Memory B cell (primary cell): ENCODE data around the gene NTSR1.

ENCODE experiments used
- ATAC-seq: fragments of 150-1000 bp; cut with Tn5 transposase; 2 replicates; pipeline ENCODE4 v1.10.0; 2021; ENCODE audit warnings: low read depth, mild to moderate bottlenecking, moderate library complexity
- DNase-seq, 2 donors: peaks; one replicate each; pipeline ENCODE4 v3.0.0; 2022; ENCODE audit warnings: low spot score in 2 of 2
- H3K27ac Mint-ChIP-seq: one replicate; pipeline ENCODE4 v1.8.0; 2022; ENCODE audit warnings: mild to moderate bottlenecking, moderate library complexity, mixed read lengths
- H3K27me3 Mint-ChIP-seq: one replicate; pipeline ENCODE4 v1.8.0; 2022; ENCODE audit warnings: mixed read lengths
- H3K36me3 Mint-ChIP-seq: one replicate; pipeline ENCODE4 v1.8.0; 2022; ENCODE audit warnings: mild to moderate bottlenecking, mixed read lengths
- H3K4me1 Mint-ChIP-seq: one replicate; pipeline ENCODE4 v1.8.0; 2022; ENCODE audit warnings: mixed read lengths
- H3K4me3 Mint-ChIP-seq: one replicate; pipeline ENCODE4 v1.8.0; 2022; ENCODE audit warnings: mild to moderate bottlenecking, moderate library complexity, mixed read lengths
- H3K9me3 Mint-ChIP-seq: one replicate; pipeline ENCODE4 v1.8.0; 2022; ENCODE audit warnings: mixed read lengths

The NTSR1 gene

GRCh38 chr20:62799873-62800272 is 91.2 kb downstream of the NTSR1 start:
- H3K4me3 Mint-ChIP-seq = no peak overlapping the region

GRCh38 chr20:62800314-62801259 is 92.0 kb downstream of the NTSR1 start:
- Mint-ChIP-seq H3K27ac (no peak overlapping the region), H3K4me1 (peaks cover 16% of the 10 kb centered on the region), H3K9me3 (no peaks in the 10 kb centered on the region), H3K36me3 (peaks cover 11% of the 10 kb centered on the region), H3K27me3 (no peaks in the 10 kb centered on the region), H3K4me3 (no peak overlapping the region)
- DNase-seq (no peak), ATAC-seq (no peak)

More at GRCh38 chr20:62799873-62800272, 91.2 kb downstream of the NTSR1 start:
- DNase-seq = no peak
- ATAC-seq = no peak
- no peaks in the 10 kb centered on the region for H3K27me3 Mint-ChIP-seq
- H3K27ac Mint-ChIP-seq = no peak overlapping the region
- H3K36me3 Mint-ChIP-seq = peaks cover 11% of the 10 kb centered on the region
- peaks cover 16% of the 10 kb centered on the region for H3K4me1 Mint-ChIP-seq
- no peaks in the 10 kb centered on the region for H3K9me3 Mint-ChIP-seq

GRCh38 chr20:62801284-62802010 is 92.8 kb downstream of the NTSR1 start:
- DNase-seq (no peak), ATAC-seq (no peak)
- H3K9me3 Mint-ChIP-seq = no peaks in the 10 kb centered on the region
- H3K27me3 Mint-ChIP-seq = no peaks in the 10 kb centered on the region
- peaks cover 20% of the 10 kb centered on the region for H3K4me1 Mint-ChIP-seq
- no peak overlapping the region for H3K27ac Mint-ChIP-seq
- H3K4me3 Mint-ChIP-seq = no peak overlapping the region
- peaks cover 11% of the 10 kb centered on the region for H3K36me3 Mint-ChIP-seq

- DNase-seq (no peak), ATAC-seq (no peak)
- peaks cover 23% of the 10 kb centered on the region for H3K4me1 Mint-ChIP-seq
- no peak overlapping the region for H3K27ac Mint-ChIP-seq
- H3K4me3 Mint-ChIP-seq = no peak overlapping the region
- no peaks in the 10 kb centered on the region for H3K27me3 Mint-ChIP-seq
- H3K9me3 Mint-ChIP-seq = no peaks in the 10 kb centered on the region
- peaks cover 11% of the 10 kb centered on the region for H3K36me3 Mint-ChIP-seq
Observed at GRCh38 chr20:62802026-62802712, 93.5 kb downstream of the NTSR1 start.

GRCh38 chr20:62804021-62804626 is 95.5 kb downstream of the NTSR1 start:
- peaks cover 20% of the 10 kb centered on the region for H3K4me1 Mint-ChIP-seq
- H3K9me3 Mint-ChIP-seq = no peaks in the 10 kb centered on the region
- no peaks in the 10 kb centered on the region for H3K27me3 Mint-ChIP-seq
- ATAC-seq (peak; percentile 46), DNase-seq (no peak)
- H3K27ac Mint-ChIP-seq = peak overlapping the region; percentile 96
- H3K36me3 Mint-ChIP-seq = peaks cover 10% of the 10 kb centered on the region
- H3K4me3 Mint-ChIP-seq = peak overlapping the region; percentile 96

GRCh38 chr20:62804627-62805154 is 96.1 kb downstream of the NTSR1 start, which contains the start of gene OGFR:
OGFR (plus strand) TSS chr20:62804835; CDS start chr20:62804860, 25 bp downstream.
- ATAC-seq = peak; percentile 75
- Mint-ChIP-seq H3K4me3 (peak within 1 kb of the TSS; percentile 99), H3K27me3 (no peaks in the 10 kb centered on the region), H3K4me1 (peaks cover 20% of the 10 kb centered on the region), H3K9me3 (no peaks in the 10 kb centered on the region), H3K27ac (peak within 1 kb of the TSS; percentile 96), H3K36me3 (peaks cover 9% of the 10 kb centered on the region)
- peak; percentile 68 to 73 for DNase-seq

GRCh38 chr20:62805155-62805710 is 96.6 kb downstream of the NTSR1 start:
- Mint-ChIP-seq H3K36me3 (peaks cover 9% of the 10 kb centered on the region), H3K27me3 (no peaks in the 10 kb centered on the region), H3K4me1 (peaks cover 20% of the 10 kb centered on the region), H3K27ac (peak overlapping the region; percentile 96), H3K9me3 (no peaks in the 10 kb centered on the region), H3K4me3 (peak overlapping the region; percentile 87)
- DNase-seq (peak in 1 of 2 donors; percentile 54), ATAC-seq (peak; percentile 43)

- Mint-ChIP-seq H3K27me3 (no peaks in the 10 kb centered on the region), H3K4me3 (peak overlapping the region; percentile 87), H3K4me1 (peaks cover 20% of the 10 kb centered on the region), H3K27ac (no peak overlapping the region), H3K36me3 (peaks cover 9% of the 10 kb centered on the region), H3K9me3 (no peaks in the 10 kb centered on the region)
- DNase-seq = no peak
- no peak for ATAC-seq
Observed at GRCh38 chr20:62805711-62806382, 97.2 kb downstream of the NTSR1 start.

- ATAC-seq = no peak
- H3K27ac Mint-ChIP-seq = no peak overlapping the region
Observed at GRCh38 chr20:62806383-62807050, 97.9 kb downstream of the NTSR1 start.

GRCh38 chr20:62807444-62808210 is 99.0 kb downstream of the NTSR1 start:
- DNase-seq = no peak
- peak overlapping the region; percentile 21 for H3K4me3 Mint-ChIP-seq
- peaks cover 20% of the 10 kb centered on the region for H3K4me1 Mint-ChIP-seq
- no peak overlapping the region for H3K27ac Mint-ChIP-seq
- peaks cover 14% of the 10 kb centered on the region for H3K36me3 Mint-ChIP-seq
- no peak for ATAC-seq
- no peaks in the 10 kb centered on the region for H3K27me3 Mint-ChIP-seq
- no peaks in the 10 kb centered on the region for H3K9me3 Mint-ChIP-seq

More at GRCh38 chr20:62806383-62807050, 97.9 kb downstream of the NTSR1 start:
- DNase-seq = no peak
- Mint-ChIP-seq H3K27me3 (no peaks in the 10 kb centered on the region), H3K4me3 (peak overlapping the region; percentile 87), H3K4me1 (peaks cover 20% of the 10 kb centered on the region), H3K9me3 (no peaks in the 10 kb centered on the region), H3K36me3 (peaks cover 8% of the 10 kb centered on the region)

- peak; percentile 49 for ATAC-seq
- no peaks in the 10 kb centered on the region for H3K9me3 Mint-ChIP-seq
- H3K36me3 Mint-ChIP-seq = peaks cover 16% of the 10 kb centered on the region
- no peak overlapping the region for H3K27ac Mint-ChIP-seq
- H3K4me1 Mint-ChIP-seq = peaks cover 20% of the 10 kb centered on the region
- H3K4me3 Mint-ChIP-seq = no peak overlapping the region
- DNase-seq = peak; percentile 79 to 89
- no peaks in the 10 kb centered on the region for H3K27me3 Mint-ChIP-seq
Observed at GRCh38 chr20:62808211-62808865, 99.7 kb downstream of the NTSR1 start.
